Kidney (tissue), 14 donors: ENCODE data around the gene PNCK. TPM values are rescaled to one million over a fixed set of nuclear protein-coding genes. Genes with fewer than 3 reads are reported as not detected.

Experiments
- DNase-seq, 5 donors: peaks; one replicate each; pipeline ENCODE4 v3.0.0-alpha.2; 2013 to 2020
- FAIRE-seq: peaks from 2 replicates; lab custom pipeline; 2012; peaks lifted over from hg19 to GRCh38; lab: Jason Lieb, UNC
- H3K27ac ChIP-seq, 2 donors: one replicate each; pipeline ENCODE4 v1.7.0; 2013; ENCODE audit warnings: low read depth in 2 of 2, low read length in 2 of 2, inconsistent platforms in 1 of 2
- H3K27me3 ChIP-seq: one replicate; pipeline ENCODE4 v1.7.1; 2013; ENCODE audit warnings: low read length, inconsistent platforms; ENCODE audit not compliant: control insufficient read depth, insufficient read depth
- H3K36me3 ChIP-seq, 3 donors: one replicate each; pipeline versions ENCODE4 v1.7.0 to v1.7.1; 2013; ENCODE audit warnings: low read length in 3 of 3, control low read depth in 1 of 3, inconsistent platforms in 1 of 3; ENCODE audit not compliant: insufficient read depth in 3 of 3, control insufficient read depth in 2 of 3
- H3K4me1 ChIP-seq, 3 donors: one replicate each; pipeline versions ENCODE4 v1.7.0 to v1.7.1; 2013; ENCODE audit warnings: low read length in 3 of 3, inconsistent platforms in 1 of 3, low read depth in 1 of 3; ENCODE audit not compliant: control insufficient read depth in 2 of 3, insufficient read depth in 2 of 3
- H3K4me3 ChIP-seq, 3 donors: one replicate each; pipeline versions ENCODE4 v1.7.0 to v1.8.1; 2013; ENCODE audit warnings: low read length in 3 of 3, control low read depth in 1 of 3, inconsistent platforms in 1 of 3
- H3K9ac ChIP-seq, 3 donors: one replicate each; pipeline versions ENCODE4 v1.7.0 to v1.7.1; 2013; ENCODE audit warnings: low read length in 3 of 3, control low read depth in 1 of 3, inconsistent platforms in 1 of 3
- H3K9me3 ChIP-seq, 3 donors: one replicate each; pipeline versions ENCODE4 v1.7.0 to v1.7.1; 2013; ENCODE audit warnings: low read length in 3 of 3, control low read depth in 1 of 3, inconsistent platforms in 1 of 3; ENCODE audit not compliant: control insufficient read depth in 2 of 3, insufficient read depth in 1 of 3
- CTCF ChIP-seq: IDR thresholded peaks from 3 replicates; pipeline ENCODE4 v1.5.1; 2012; ENCODE audit warnings: mild to moderate bottlenecking, moderate library complexity, borderline replicate concordance; ENCODE audit not compliant: insufficient read depth; ENCODE audit errors: extremely low read depth
- intact Hi-C: fragments of 100-400 bp; cut with DNase I; formaldehyde crosslinking; loops from one replicate; pipeline ENCODE4 v1.11.1; 2022
- polyA plus RNA-seq: library from polyadenylated mRNA; stranded (reverse); fragments of 350-450 nt; fragmentation: Illumina TruSeq; extraction: RNeasy Lipid Tissue Mini Kit (QIAGEN cat#74804); gene quantifications from one replicate; pipeline ENCODE4 v1.2.3, GENCODE V29; 2014; ENCODE audit warnings: low read depth, low replicate concordance; ENCODE audit not compliant: insufficient read depth
- total RNA-seq: library from RNA; stranded (reverse); fragmentation: NEBNext Ultra II Directional; extraction: Animal tissue kit (Norgen Biotek cat#: 25700); gene quantifications from one replicate; pipeline ENCODE4 v1.2.1, GENCODE V29; 2021
- donor health status: control.
- donor health status: control.
- donor health status: control.
- donor health status: control.
- donor health status: control.
- donor health status: DM: yes; HTN: yes; CAD: no.
- donor health status: Normal renal cell carcinoma (clear cell type).

PNCK gene
- total and polyA plus RNA-seq, 2 donors from 2014 or later, result 1.5 to 5.5 TPM

DNA sequence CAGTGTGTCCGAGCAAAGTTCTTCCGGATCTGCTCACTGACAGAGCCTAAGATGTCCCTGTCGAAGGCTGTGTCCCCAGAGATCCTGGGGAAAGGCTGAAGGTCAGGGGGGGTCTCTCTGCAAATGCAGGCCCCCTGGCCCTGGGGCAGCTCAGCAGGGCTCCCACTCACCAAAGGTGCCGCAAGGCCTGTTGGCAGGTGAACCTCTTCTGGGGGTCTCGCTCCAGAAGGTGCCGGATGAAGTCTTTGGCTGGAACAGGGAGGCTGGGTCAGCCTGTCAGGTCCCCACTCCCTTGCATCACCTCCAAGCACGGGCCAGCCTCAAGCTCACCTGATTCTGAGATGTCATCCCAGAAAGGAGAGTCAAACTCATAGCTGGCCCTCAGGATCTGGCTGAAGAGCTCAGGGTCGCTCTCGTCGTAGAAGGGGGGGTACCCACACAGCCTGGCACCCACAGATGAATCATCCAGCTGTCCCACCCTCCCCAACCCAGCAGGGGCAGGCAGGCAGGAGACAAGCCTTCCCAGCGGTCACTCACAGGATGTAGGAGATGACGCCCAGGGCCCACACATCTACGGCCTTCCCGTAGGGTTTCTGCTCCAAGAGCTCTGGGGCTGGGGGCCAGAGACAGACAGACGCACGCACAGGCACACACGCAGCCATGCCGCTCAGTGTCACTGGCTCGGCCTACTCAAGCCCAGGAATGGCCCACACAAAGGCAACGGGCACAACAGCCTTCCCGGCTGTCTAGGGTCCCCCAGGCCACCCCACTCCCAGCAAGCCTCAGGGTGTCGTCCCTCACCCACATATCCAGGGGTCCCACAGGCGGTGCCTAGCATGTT is 2.6 kb downstream of the PNCK start:
- no peak for TF ChIP-seq CTCF
- DNase-seq, result peak in 1 of 5 donors; percentile 66
- H3K27ac ChIP-seq, result no peak overlapping the region
- no peaks in the 10 kb centered on the region for H3K27me3 ChIP-seq
- H3K36me3 ChIP-seq, result no peaks in the 10 kb centered on the region
- H3K4me3 ChIP-seq, result no peak overlapping the region
- H3K9me3 ChIP-seq, result no peaks in the 10 kb centered on the region
- no peak for FAIRE-seq
- no peak overlapping the region for H3K9ac ChIP-seq
- peaks cover 0 to 3% (median 0%) of the 10 kb centered on the region in 3 donors for H3K4me1 ChIP-seq
- intact Hi-C loops, result no loop called here

- no peaks in the 10 kb centered on the region for H3K27me3 ChIP-seq
- no peaks in the 10 kb centered on the region for H3K9me3 ChIP-seq
- peaks cover 0 to 3% (median 0%) of the 10 kb centered on the region in 3 donors for H3K4me1 ChIP-seq
- TF ChIP-seq CTCF, result no peak
- DNase-seq, result peak in 2 of 5 donors; percentile 44 to 52
- H3K9ac ChIP-seq, result no peak overlapping the region
- H3K4me3 ChIP-seq, result no peak overlapping the region
- intact Hi-C loops, result loop anchor here (5.0 kb wide), 1 partner anchor 133 kb away; no protein-coding TSS in a partner anchor
- no peak overlapping the region for H3K27ac ChIP-seq
- no peak for FAIRE-seq
- no peaks in the 10 kb centered on the region for H3K36me3 ChIP-seq
These were observed 3.5 kb downstream of the PNCK start for GRCh38 chrX:153669901-153670731.

- H3K9me3 ChIP-seq, result no peaks in the 10 kb centered on the region
- TF ChIP-seq CTCF, result peak; percentile 43
- H3K4me3 ChIP-seq, result no peak overlapping the region
- FAIRE-seq (no peak), DNase-seq (peak in 3 of 5 donors; percentile 37 to 76 (median 64))
- H3K36me3 ChIP-seq, result no peaks in the 10 kb centered on the region
- no peak overlapping the region for H3K27ac ChIP-seq
- H3K27me3 ChIP-seq, result no peaks in the 10 kb centered on the region
- H3K4me1 ChIP-seq, result peaks cover 0 to 3% (median 0%) of the 10 kb centered on the region in 3 donors
- intact Hi-C loops, result loop anchor here (5.0 kb wide), 1 partner anchor 132 kb away; no protein-coding TSS in a partner anchor
- no peak overlapping the region for H3K9ac ChIP-seq
These were observed 4.3 kb downstream of the PNCK start for GRCh38 chrX:153669174-153669890.
